ENCODE results near the gene LDB3.

Gene LDB3

DNA sequence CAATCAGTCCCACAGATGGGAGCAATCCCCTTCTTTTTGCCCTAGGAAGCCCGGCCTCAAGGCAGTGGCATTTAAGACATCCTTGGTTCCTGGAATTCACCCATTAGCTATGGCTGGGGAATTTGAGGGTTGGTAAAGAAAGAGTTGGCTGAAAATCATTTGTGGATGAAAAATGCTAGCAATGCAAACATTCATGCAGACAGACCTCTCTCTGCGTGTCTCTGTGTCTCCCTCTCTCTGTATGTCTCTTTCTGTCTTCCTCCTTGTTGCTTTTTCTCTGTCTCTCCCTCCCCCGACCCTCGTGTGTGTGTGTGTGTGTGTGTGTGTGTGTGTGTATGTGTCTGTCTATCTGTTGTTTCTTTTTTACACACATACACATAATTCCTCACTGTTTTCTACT lies 19.4 kb downstream of the LDB3 start:
- no peak for DNase-seq

DNA sequence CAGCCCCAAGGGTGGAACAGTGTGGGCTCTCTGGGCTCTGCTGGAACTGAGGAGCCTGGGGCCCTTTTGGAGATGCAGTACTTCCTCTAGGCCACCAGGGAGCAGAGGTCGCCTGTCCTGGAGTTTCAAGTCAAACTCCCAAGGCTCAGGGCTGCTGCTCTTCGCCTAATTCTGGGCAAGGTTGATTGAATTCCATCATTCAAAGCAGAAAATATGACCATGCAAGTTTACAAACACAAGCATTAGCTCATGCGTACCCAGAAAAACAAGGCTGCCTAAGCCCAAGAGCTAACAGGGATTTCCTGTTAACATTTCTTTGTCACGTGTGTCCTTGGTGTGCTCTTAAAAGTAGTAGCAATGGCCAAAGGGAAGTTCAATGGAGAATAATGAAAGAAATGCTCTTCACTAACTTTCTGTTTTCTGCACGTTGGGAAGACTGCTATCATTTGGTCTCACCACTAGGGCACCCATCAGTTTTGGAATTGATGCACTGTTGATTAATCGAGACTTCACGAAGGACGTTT lies 20.1 kb downstream of the LDB3 start:
- peak in 3 of 5 donors; percentile 27 to 45 (median 43) for DNase-seq

DNA sequence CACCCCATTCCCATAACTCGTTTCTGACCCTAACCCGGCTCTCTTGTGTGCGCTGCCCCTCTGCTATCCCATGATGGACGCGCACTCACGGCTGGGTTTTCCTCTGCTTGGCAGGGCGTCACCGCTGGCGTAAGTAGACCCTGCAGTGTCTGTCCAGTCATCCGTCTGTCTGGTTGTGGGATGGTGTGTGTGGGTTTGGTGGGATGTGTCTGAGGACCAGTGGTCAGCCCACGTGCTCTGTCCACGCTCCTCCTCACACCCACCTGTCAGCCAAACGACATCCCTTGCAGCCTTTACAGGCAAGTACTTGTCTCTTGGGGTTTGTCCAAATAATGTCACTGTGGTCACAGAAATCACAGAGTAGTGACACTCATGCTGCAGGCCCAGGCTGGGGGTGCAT lies 20.8 kb downstream of the LDB3 start:
- DNase-seq, result no peak

DNA sequence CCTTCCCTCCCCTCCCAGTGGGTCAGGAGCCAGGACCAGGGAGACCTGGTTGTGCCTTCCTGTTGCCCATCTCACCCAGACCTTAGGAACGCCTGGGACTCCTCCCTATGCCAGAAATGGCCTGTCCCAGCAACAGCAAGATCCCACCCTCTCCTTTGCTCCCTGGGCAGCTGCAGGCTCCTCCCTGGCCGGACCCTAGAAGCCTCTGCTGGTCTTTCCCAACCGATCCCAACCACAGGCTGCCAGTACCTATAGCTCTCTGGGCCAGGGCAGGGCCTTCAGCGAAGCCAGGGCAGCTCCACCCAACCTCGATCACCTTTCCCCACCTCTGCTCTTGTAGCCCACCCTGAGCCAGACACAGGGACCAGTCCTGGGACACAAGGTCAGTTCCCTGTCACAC lies 21.9 kb downstream of the LDB3 start:
- no peak for DNase-seq

DNA sequence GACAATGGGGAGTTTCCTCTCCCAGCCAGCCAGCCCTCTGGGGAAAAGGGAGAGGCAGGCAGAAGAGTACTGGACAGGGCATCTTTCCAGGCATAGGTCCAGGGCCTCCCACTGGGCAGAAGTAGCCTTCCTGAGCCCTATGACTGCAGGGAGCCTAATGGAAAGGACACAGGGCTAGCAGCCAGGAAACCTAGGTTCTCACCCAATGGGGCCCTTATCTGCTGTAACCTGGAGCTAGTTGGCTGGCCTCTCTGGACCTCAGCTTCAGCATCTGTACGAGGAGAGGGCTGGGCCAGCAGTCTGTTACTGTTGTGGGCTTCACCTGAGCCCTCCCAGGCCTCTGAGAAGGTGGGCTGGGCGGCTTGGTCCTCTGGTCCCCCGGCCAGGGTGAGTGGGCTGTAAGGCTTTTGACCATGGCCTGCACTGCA lies 22.4 kb downstream of the LDB3 start:
- DNase-seq, result no peak

DNA sequence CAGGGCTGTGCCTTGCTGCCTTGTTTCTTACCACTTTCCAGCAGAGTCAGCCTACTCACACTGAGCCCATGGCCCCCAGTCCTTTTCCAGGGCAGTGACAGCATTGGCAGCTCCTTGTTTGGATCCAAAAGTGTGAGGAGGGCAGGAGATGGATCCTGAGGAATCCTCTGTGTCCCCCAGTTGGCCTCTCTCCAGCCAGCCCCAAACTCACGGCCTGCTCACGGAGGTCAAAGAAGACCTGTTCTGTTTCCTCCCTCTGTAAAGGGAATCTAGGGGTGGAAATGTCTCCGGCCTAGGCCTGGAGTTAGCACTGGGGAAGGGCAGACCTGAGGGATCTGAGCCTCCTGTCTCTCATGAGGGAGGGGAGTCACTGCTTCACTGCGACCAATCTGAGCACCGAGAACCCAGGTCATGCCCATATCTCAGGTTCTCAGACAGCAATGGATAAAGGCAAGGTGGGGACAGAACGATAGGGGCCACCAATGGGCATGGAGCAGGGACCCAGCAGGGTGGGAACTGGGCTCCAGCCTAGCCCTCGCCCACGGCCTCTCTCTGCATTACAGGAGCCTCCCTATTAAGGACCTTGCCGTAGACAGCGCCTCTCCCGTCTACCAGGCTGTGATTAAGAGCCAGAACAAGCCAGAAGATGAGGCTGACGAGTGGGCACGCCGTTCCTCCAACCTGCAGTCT lies 23.2 kb downstream of the LDB3 start:
- DNase-seq, result no peak

DNA sequence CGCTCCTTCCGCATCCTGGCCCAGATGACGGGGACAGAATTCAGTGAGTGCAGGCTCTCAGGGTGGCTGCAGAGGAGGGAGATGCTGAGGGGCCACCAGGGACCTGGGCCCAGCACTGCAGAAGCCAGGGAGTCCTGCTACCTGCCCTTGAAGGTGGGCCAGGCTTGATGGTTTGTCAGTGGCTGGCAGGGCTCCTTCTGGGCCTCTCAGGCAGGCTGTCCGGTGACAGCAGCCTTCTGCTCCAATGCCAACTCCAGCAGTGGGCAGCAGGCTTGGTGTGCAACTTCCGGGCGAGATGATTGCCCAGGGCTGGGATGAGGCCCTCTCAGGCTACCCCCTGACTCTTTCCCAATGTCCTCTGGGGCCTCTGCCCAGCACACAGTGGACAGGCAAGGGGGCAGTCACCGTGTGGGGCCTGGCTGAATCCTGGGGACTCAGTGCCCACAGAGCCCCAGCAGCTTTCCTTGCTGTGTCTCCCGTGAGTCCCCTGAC lies 23.8 kb downstream of the LDB3 start:
- DNase-seq, result no peak

DNA sequence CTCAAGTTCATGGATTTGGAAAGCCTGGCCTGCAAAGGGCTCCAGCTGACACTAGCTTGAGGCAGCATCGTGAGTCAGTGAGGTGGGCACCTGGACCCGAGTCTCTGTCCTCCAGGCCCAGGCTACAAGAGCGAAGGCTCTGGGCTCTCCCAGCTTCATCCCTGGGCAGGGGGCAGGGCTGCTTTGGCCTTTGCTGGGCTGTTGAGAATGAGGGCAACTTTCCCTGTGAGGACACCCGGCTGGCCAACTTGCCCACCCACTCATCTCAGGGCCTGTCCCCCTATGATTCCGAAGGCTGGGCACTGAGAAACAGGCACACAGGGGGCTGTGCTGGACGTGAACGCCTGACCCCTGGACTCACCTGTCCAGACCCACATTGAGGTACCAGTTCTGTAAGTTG lies 24.4 kb downstream of the LDB3 start:
- no peak for DNase-seq

DNA sequence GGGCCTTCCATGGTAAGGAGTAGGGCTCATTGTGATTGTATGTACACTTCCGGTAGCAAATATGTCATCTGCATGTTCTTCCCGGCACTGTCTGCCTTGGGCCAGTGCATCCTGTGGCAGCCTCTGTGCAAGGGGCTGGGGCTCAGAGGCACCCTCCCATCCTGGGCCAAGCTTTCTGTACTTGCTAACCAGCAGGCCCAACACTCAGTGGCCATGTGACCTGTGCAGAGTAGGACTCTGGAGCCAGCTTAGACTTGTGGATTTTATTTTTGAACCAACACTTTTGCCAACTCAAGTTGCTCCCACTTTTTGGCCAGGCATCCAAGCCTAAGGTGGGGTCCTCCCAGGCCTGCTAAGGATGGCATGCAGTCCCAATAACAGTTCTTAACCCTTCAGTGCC lies 25.0 kb downstream of the LDB3 start:
- DNase-seq, result no peak

DNA sequence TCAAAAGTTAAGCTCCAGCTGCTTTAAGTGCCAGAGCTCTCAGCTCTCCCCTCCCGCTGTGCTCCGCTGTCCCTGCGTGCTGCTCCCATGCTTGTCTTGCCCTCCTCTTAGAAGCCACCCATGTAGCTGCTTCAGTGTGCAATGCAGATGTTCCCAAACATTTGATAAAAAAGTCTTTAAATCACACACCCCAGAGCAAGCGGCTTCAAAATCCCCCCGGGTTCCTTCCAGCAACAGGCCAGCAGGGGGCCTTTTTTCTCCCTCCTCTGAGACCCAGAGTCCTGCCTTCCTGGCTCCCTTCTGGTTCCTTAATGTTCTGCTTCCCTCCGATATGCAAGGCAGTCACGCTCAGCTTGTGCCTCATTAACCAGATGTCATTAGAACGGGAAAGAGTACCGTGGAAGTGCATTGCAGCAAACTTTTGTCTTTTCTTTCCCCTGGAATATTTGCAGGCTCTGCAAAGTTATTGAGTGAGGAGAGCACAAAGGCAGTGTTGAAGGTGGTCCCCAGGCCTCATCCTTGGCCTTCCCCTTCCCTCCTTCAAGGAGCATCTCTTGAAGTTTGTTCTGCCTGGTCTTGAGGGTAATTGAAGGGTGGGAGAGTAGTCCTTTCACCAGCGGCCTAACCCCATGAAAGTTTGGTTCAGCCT lies 25.5 kb downstream of the LDB3 start:
- DNase-seq, result peak in 2 of 5 donors; percentile 14 to 17

DNA sequence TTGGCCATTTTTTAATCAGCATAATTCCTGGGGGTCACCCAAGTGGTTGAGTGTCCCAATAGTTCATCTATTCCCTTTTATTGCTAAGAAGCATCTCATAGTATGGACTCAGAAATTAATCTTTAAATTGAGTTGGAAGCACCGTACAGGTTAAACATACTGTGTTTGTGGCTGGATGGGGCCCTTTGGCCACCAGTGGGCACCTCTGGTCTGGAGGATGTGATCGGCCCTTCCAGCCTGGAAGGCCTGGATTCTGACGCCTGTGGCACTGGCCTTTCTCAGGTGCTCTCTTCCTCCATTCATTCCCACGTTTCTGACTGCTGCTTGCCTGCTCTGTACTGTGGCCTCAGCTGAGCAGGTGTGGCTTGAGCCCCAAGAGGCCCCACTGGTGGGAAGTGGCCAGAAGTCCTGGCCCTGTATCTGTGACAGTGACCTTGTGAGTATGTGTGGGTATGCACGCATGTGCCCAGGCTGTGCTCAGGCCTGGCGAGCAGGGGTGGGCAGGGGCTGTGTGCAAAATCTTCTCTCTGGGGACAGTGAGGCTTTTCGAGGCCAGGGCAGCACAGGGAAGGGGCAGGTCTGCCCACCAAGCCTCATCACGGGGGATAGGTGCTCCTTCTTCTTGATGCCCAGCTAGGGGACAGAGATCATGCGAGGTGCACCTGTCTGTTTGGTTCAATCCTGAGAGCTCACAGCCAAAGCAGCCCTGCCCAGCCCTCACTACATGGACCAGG lies 30.1 kb downstream of the LDB3 start:
- DNase-seq, result no peak

DNA sequence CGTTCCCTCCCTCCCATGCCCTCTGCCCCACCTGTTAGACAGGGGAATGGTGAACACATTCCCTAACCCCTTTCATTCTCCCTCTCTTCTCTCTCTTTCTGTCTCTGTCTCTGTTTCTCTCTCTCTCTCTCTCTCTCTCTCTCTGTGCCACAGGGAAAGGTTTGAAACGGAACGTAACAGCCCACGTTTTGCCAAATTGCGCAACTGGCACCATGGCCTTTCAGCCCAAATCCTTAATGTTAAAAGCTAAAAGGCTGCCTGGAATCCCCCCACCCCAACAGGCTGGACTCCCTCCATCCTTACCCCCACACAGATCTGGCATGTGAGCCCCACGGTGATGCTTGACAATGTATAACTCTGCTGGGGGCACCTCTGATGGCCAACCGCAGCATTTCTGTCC lies 30.8 kb downstream of the LDB3 start:
- DNase-seq, result no peak

DNA sequence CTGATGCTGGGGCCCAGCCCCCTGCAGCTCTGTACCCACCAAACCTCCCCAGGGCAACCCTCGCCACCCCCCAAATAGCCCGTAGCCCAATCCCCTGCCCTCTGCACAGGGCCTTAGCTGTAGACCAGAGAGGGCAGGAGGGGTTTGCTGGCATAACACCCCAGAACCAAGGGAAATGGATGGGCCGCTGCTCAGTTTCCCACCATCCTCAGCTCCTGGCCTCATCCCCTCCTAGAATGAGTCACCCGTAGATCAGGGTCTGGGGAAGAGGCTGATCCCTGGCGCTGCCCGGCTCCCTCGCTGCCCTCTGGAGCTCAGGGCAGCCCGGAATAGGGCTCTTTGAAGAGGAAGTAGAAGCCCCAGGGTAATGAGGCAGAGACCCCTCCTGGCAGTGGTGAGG lies 31.2 kb downstream of the LDB3 start:
- DNase-seq, result no peak

DNA sequence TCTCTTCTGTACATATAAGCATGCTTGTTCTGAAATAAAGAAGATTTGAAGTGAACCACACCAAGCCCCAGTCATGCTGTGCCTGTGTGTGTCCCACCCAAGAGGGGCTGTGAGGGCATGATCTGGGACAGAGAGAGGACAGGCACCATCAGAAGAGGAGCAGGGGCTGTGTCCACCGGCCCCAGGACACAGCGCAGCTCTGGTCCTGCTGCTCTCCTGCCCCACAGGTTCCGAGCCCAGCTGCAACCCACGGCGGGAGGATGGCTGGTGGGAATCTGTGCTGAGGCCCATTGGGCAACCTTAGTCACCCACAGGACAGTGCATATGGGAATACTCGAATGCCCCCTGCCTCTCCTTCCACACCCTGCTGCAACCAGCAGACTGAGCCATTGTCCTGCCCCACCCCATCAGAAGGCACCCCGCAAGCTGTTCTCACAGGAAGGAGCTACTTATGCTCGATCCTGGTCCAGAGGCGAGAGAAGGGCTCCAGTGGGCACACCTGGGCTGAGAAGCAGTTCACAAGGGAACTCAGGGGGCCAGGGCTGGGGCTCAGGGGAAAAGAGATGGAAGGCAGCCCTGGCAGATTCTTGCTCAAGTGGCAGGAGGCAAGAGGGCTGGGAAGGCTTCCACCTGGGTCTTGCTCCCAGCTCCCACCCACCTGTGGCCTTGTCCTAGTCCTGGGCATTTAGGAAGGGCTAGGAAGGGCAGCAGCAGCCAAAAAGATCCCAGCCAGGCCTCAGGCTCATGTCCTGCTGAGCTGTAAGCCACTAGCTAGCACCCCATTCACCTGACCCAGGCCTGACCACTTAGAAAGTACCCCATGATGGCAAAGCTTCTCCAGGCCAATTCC lies 31.9 kb downstream of the LDB3 start:
- no peak for DNase-seq

DNA sequence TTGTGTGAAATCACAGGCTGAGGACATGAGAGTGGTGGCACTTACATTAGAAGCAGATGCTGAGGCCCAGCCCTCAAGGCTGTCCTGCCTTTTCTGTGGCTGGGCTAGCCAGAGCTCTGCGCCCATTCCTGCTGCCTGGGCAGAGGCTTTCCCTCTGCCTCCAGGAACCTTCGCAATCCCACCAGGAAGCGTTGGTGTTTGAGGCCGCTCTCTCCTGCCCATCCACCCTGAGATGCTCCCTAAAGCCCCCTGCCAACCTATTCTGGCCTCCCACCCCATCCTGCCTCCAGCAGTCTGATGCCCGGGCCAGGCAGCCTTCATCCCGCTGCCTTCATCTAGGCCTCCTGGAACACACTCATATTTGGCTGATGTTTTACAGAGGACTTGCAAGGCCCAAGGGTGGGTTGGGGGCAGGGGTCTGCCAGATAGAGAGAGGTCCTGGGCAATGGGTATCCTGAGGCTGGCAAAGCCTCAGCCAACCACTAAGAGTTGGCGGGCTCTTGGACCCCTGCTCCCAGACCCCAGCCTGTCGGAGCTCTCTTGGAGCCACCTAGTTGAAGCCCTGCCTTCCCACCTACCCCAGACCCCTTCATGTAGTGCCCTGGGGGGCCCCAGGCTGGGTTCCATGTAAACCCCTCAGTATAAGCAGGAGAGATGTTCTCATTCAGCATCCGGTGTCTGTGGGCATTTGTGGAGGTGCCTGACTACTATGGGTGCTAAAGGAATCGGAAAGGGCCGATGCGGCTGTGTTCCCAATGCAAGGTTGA lies 32.7 kb downstream of the LDB3 start:
- DNase-seq, result no peak

DNA sequence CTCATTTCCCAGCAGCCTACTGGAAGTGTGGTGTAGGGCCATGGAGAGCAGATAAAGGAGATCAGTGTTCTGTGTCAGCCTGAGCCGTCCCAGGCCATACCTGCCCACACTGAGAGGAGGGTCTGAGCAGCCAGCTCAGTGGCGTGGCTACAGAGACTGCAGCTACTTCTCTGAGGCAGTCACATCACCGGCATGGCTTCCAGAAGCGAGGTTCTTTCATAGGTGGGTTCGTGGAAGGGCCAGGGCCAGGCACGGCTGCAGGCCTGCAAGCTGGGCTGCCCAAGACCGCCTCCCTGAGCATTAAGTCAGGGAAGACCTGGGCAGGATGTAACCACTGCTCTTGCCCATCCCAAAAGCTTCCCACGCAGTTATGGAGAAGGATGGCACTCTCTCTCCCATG lies 34.9 kb downstream of the LDB3 start:
- no peak for DNase-seq

DNA sequence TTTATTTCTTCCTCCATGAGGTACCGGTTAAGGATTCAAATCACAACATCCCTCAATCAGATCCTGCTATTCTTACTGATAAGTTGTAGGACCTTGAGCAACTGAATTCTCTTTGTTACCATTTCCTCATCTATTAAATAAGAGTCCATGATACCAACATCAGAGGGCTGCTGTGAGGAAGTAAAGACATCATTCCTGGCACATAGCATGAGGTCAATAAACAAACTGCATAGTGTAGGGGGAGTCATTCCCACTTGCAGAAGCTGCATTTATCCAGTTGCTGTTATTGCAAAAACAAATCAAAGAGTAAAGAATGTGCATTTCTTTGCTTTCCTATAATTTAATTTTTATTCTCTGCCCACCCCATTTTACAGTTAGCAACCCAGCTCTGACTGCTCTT lies 36.8 kb downstream of the LDB3 start:
- no peak for DNase-seq

DNA sequence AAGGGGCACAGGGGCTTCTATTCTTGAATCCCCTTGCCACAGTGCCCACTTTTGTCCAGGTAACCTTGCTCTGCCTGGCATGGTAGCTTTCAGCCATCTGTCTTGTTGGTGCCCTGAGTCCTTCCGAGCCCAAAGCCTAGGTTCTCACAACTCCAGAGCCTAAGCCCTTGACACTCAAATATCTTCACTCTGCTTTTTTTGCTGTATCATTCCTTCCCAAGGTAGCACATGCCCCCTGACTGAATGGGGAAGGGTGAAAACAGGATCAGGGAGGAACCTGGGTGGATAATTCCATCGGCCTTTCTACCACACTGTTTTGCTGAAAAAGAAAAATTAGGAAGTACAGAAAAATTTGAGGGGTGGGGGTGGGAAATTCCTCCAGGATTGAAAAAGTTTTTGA lies 37.6 kb downstream of the LDB3 start:
- DNase-seq, result no peak

DNA sequence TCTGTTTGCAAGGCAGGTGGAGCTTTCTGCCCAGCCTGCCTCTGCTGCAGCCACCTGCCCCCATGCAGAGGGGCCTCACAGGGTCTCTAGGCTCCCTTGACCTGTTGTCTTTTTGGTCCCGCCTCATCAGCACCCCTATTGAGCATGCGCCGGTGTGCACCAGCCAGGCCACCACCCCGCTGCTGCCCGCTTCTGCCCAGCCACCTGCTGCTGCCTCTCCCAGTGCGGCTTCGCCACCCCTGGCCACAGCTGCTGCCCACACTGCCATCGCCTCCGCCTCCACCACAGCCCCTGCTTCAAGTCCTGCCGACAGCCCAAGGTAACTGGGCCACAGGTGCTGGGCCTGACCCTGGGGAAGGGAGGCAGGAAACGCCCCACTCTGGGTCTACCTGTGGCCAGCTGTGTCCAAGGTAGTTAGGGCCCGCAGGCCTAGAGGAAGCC lies 38.1 kb downstream of the LDB3 start:
- no peak for DNase-seq

DNA sequence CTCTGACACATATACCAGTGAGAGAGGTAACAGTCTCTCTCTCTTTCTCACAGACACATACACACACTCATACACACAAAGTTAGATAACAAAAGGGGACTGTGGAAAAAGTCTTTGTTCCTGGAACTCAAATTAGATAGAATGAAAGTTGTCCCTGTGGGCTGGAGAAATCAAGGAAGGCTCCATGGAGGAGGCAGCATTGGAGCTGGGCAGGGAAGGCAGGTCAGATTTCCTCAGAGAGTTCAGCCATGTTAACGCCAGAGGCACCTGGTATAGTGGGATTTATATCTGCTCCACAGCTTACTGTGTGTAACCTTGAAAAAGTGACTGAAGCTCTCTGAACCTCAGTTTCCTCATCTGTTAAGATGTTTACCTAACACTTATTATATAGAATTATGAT lies 38.7 kb downstream of the LDB3 start:
- DNase-seq, result no peak

DNA sequence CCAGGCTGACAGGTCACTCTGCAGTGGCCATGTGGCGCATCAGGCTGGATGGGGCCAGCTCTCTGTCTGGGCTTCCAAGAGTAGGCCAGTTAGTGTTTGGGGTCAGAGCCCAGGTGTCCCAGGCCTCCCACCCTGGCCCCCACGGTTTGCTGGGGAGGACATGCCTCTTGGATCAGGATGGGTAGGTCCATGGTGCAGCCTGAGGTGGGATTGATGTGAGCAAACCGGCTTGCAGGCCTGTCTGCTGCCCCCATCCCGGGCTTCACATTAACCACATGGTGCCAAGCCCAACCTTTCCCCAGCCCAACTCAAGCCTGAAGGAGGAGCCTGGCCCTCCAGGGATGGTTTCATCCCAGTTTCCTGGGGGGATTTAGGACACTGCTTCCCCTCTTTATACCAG lies 39.2 kb downstream of the LDB3 start:
- DNase-seq, result no peak

All from T-helper 1 cell (primary cell).